ENCODE results near the gene CCL25. TPM values are rescaled to one million over a fixed set of nuclear protein-coding genes. Genes with fewer than 3 reads are reported as not detected.

CCL25 gene
- total RNA-seq, 1 donor from 2014 or later, result not detected

DNA sequence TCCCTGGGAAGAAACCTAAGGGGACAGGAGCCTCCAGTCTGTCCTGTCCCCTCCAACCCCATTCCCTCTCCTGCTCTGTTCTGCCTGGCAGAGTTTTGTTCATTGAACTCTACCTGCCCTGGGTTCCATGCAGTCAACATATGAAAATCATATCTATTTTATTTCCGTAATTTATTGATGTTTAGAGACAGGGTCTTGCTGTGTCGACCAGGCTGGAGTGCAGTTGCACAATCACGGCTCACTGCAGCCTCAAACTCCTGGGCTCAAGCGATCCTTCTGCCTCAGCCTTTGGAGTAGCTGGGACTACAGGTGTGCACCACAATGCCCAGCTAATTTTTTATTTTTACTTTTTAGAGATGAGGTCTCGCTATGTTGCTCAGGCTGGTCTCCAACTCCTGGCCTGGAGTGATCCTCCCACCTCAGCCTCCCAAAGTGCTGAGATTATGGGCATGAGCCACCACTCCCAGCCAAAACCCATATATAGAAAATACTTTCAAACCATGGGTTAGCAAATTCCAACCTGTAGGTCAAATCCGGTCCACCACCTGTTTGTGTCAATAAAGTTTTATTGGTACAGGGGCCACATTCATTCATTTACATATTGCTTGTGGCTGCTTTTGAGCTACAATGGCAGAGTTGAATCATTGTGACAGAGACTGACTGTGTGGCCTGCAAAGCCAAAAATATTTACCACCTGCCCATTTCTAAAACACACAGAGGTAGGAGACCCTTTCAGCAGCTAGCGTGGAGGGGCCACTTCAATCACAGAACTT, 57.5 kb downstream of the CCL25 start:
- DNase-seq (ENCODE audit: low read depth in 2 of 2), result no peak

- no peak for DNase-seq (ENCODE audit: low read depth in 2 of 2)
These were observed 58.4 kb downstream of the CCL25 start for GRCh38 chr19:8110931-8111330.

DNA sequence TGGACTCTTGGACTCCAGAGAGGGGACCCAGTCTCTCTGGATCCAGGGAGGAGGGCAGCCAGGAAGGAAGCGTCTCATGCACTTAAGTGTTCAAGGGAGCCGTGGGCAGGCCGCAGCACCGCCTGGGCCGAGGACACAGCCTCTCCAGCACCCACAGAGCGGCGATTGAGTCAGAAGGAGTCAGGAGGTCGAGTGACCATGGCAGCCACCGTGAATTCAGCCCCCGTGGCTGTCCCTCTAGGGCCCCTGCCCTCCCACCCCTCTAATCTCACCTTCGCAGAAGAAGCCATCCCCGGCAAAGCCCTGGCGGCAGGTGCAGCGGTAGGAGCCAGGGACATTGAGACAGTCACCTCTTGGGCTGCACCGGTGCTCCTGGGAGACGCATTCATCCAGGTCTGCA, 58.8 kb downstream of the CCL25 start:
- no peak for DNase-seq (ENCODE audit: low read depth in 2 of 2)

Other genes with a start within 250 kb of the CCL25 start
- gene EVI5L, start 222.5 kb upstream of the CCL25 start, total RNA-seq, result 7.0 and 7.9 TPM in 2 replicates
- not detected in 2 replicates for gene PRR36, start 178.4 kb upstream of the CCL25 start, total RNA-seq
- under 0.01 and 0.65 TPM in 2 replicates for gene LRRC8E, start 164.2 kb upstream of the CCL25 start, total RNA-seq
- gene MAP2K7, start 148.9 kb upstream of the CCL25 start, total RNA-seq, result 6.8 and 9.9 TPM in 2 replicates
- under 0.01 TPM in 1 of 2 replicates, not detected in the other for gene TGFBR3L, start 137.9 kb upstream of the CCL25 start, total RNA-seq
- gene SNAPC2, start 132.4 kb upstream of the CCL25 start, total RNA-seq, result 4.4 and 4.8 TPM in 2 replicates
- gene CTXN1, start 126.6 kb upstream of the CCL25 start, total RNA-seq, result 1.4 and 2.0 TPM in 2 replicates
- 22.9 and 28.2 TPM in 2 replicates for gene TIMM44, start 109.1 kb upstream of the CCL25 start, total RNA-seq
- gene ELAVL1, start 47.1 kb upstream of the CCL25 start, total RNA-seq, result 14.4 and 17.5 TPM in 2 replicates
- not detected in 2 replicates for gene FBN3, start 96.8 kb downstream of the CCL25 start, total RNA-seq
- gene CERS4, start 156.6 kb downstream of the CCL25 start, total RNA-seq, result 6.5 and 26.4 TPM in 2 replicates

All from lung microvascular endothelial cell (primary cell).